Trophoblast cell (in vitro differentiated cells and primary cell): ENCODE measurements around the gene CORO6.
"Not testable (repeated sequence)": the region's sequence is repeated elsewhere in the genome, so short reads cannot be mapped to it uniquely, and the experiment has no call there.

Experiments used
- DNase-seq, 2 donors: peaks; one replicate each; pipeline ENCODE4 v3.0.0-alpha.2; 2016
- H2AFZ ChIP-seq: 2 replicates; pipeline ENCODE4 v1.6.1; 2013; ENCODE audit warnings: low read length, moderate library complexity, mild to moderate bottlenecking; ENCODE audit not compliant: insufficient read depth, poor library complexity
- H2AK5ac ChIP-seq: 2 replicates; pipeline ENCODE4 v1.6.1; 2013; ENCODE audit warnings: mild to moderate bottlenecking, low read length
- H2BK120ac ChIP-seq: 2 replicates; pipeline ENCODE4 v1.6.1; 2013; ENCODE audit warnings: low read length, mild to moderate bottlenecking, moderate library complexity; ENCODE audit not compliant: insufficient read depth, poor library complexity
- H2BK12ac ChIP-seq: 2 replicates; pipeline ENCODE4 v1.6.1; 2013; ENCODE audit warnings: mild to moderate bottlenecking, low read length, moderate library complexity
- H2BK5ac ChIP-seq: 2 replicates; pipeline ENCODE4 v1.6.1; 2013; ENCODE audit warnings: low read length, low read depth, moderate library complexity, mild to moderate bottlenecking; ENCODE audit not compliant: poor library complexity
- H3K14ac ChIP-seq: 2 replicates; pipeline ENCODE4 v1.6.1; 2013; ENCODE audit warnings: mild to moderate bottlenecking, low read length
- H3K18ac ChIP-seq: 2 replicates; pipeline ENCODE4 v1.6.1; 2013; ENCODE audit warnings: mild to moderate bottlenecking, low read length
- H3K23ac ChIP-seq: 2 replicates; pipeline ENCODE4 v1.6.1; 2013; ENCODE audit warnings: low read length
- H3K27ac ChIP-seq: 2 replicates; pipeline ENCODE4 v1.5.1; 2013; ENCODE audit warnings: low read depth, mild to moderate bottlenecking, inconsistent platforms, low read length, moderate library complexity
- H3K27me3 ChIP-seq: 2 replicates; pipeline ENCODE4 v1.6.1; 2013; ENCODE audit warnings: inconsistent platforms, mild to moderate bottlenecking, low read length, moderate library complexity; ENCODE audit not compliant: insufficient read depth
- H3K36me3 ChIP-seq, 2 experiments: 1 replicate in 1 of 2; 2 replicates in 1 of 2; pipeline ENCODE4 v1.6.1; 2013; ENCODE audit warnings: low read length in 2 of 2, mild to moderate bottlenecking in 2 of 2, moderate library complexity in 1 of 2; ENCODE audit not compliant: insufficient read depth in 2 of 2, control insufficient read depth in 1 of 2
- H3K4ac ChIP-seq: 2 replicates; pipeline ENCODE4 v1.6.1; 2013; ENCODE audit warnings: low read depth, mild to moderate bottlenecking, low read length, moderate library complexity
- H3K4me1 ChIP-seq, 2 experiments: 1 replicate in 1 of 2; 2 replicates in 1 of 2; pipeline ENCODE4 v1.6.1; 2013; ENCODE audit warnings: low read length in 2 of 2, mild to moderate bottlenecking in 2 of 2, moderate library complexity in 1 of 2; ENCODE audit not compliant: insufficient read depth in 2 of 2, control insufficient read depth in 1 of 2
- H3K4me2 ChIP-seq: 2 replicates; pipeline ENCODE4 v1.6.1; 2013; ENCODE audit warnings: inconsistent platforms, mild to moderate bottlenecking, low read length, moderate library complexity
- H3K4me3 ChIP-seq: 2 replicates; pipeline ENCODE4 v1.5.1; 2013; ENCODE audit warnings: mild to moderate bottlenecking, low read depth, low read length, inconsistent platforms
- H3K79me1 ChIP-seq: one replicate; pipeline ENCODE4 v1.6.1; 2013; ENCODE audit warnings: low read length
- H3K79me2 ChIP-seq: 2 replicates; pipeline ENCODE4 v1.6.1; 2013; ENCODE audit warnings: low read length, mild to moderate bottlenecking; ENCODE audit not compliant: control insufficient read depth, insufficient read depth, poor library complexity
- H3K9ac ChIP-seq: 2 replicates; pipeline ENCODE4 v1.6.1; 2013; ENCODE audit warnings: mild to moderate bottlenecking, low read length
- H3K9me3 ChIP-seq: 2 replicates; pipeline ENCODE4 v1.6.1; 2013; ENCODE audit warnings: low read depth, mild to moderate bottlenecking, control low read depth, inconsistent platforms, low read length; ENCODE audit not compliant: insufficient read depth
- H4K12ac ChIP-seq: 2 replicates; pipeline ENCODE4 v1.6.1; 2013; ENCODE audit warnings: low read depth, mild to moderate bottlenecking, low read length, moderate library complexity
- H4K8ac ChIP-seq: 2 replicates; pipeline ENCODE4 v1.6.1; 2013; ENCODE audit warnings: low read depth, mild to moderate bottlenecking, low read length, moderate library complexity
- H4K91ac ChIP-seq: one replicate; pipeline ENCODE4 v1.6.1; 2013; ENCODE audit warnings: low read depth, mild to moderate bottlenecking, low read length, moderate library complexity
- WGBS: extraction: QIAGEN DNeasy Blood & Tissue Kit; methylation state at CpG from one replicate; pipeline ENCODE4 v1.1.7; 2013; ENCODE audit warnings: missing lambda C conversion rate; ENCODE audit not compliant: insufficient read length, insufficient coverage; ENCODE audit errors: extremely low coverage; 5-methylcytosine and 5-hydroxymethylcytosine counted together

CORO6 gene

GRCh38 chr17:29651913-29652312, 29.2 kb upstream of the CORO6 start:
- not testable (repeated sequence) for H3K79me2 ChIP-seq
- no CpG with 5 or more reads among the region's 7 CpGs for WGBS

GRCh38 chr17:29650396-29650795, 27.7 kb upstream of the CORO6 start:
- Histone ChIP-seq H3K79me1 (no peaks in the 10 kb centered on the region), H2BK12ac (no peak overlapping the region), H2AK5ac (no peak overlapping the region), H4K91ac (no peak overlapping the region), H3K14ac (no peak overlapping the region), H4K12ac (no peak overlapping the region), H3K27ac (no peak overlapping the region), H4K8ac (no peak overlapping the region), H2BK120ac (no peak overlapping the region), H3K27me3 (no peaks in the 10 kb centered on the region), H3K36me3 (peaks cover 9 to 10% of the 10 kb centered on the region in 2 experiments), H3K23ac (no peak overlapping the region), H3K9ac (no peak overlapping the region), H2BK5ac (no peak overlapping the region), H3K18ac (no peak overlapping the region), H3K79me2 (no peaks in the 10 kb centered on the region), H3K4ac (no peak overlapping the region), H3K9me3 (no peaks in the 10 kb centered on the region), H2AFZ (no peak overlapping the region), H3K4me3 (no peak overlapping the region), H3K4me2 (no peak overlapping the region), H3K4me1 (no peaks in the 10 kb centered on the region)
- no CpG with 5 or more reads among the region's 4 CpGs for WGBS
- DNase-seq: no peak

More at GRCh38 chr17:29651913-29652312, 29.2 kb upstream of the CORO6 start:
- not testable (repeated sequence) for H3K23ac ChIP-seq, H2AFZ ChIP-seq, H3K4me1 ChIP-seq, H3K4me2 ChIP-seq, H3K9me3 ChIP-seq, H4K91ac ChIP-seq, H4K12ac ChIP-seq, H2BK120ac ChIP-seq, H3K27me3 ChIP-seq, H3K4ac ChIP-seq, H3K4me3 ChIP-seq, H3K27ac ChIP-seq, H2BK12ac ChIP-seq, H3K79me1 ChIP-seq, DNase-seq, H2AK5ac ChIP-seq, H4K8ac ChIP-seq, H3K14ac ChIP-seq, H2BK5ac ChIP-seq, H3K9ac ChIP-seq, H3K18ac ChIP-seq
- peaks cover 10 to 13% of the 10 kb centered on the region in 2 experiments for H3K36me3 ChIP-seq

GRCh38 chr17:29649359-29649758, 26.6 kb upstream of the CORO6 start:
- Histone ChIP-seq H3K27ac (no peak overlapping the region), H3K4me1 (peaks cover 0 to under 1% of the 10 kb centered on the region in 2 experiments), H4K12ac (no peak overlapping the region), H4K8ac (no peak overlapping the region), H3K79me2 (no peaks in the 10 kb centered on the region), H2AFZ (no peak overlapping the region), H3K23ac (no peak overlapping the region), H3K4me2 (no peak overlapping the region), H3K9ac (no peak overlapping the region), H3K4ac (no peak overlapping the region), H2BK120ac (no peak overlapping the region), H2AK5ac (no peak overlapping the region), H3K9me3 (no peaks in the 10 kb centered on the region), H3K79me1 (no peaks in the 10 kb centered on the region), H3K18ac (no peak overlapping the region), H3K4me3 (no peak overlapping the region), H2BK12ac (no peak overlapping the region), H2BK5ac (no peak overlapping the region), H4K91ac (no peak overlapping the region), H3K36me3 (peaks cover 7 to 12% of the 10 kb centered on the region in 2 experiments), H3K27me3 (no peaks in the 10 kb centered on the region), H3K14ac (no peak overlapping the region)
- no peak for DNase-seq
- WGBS: no CpG with 5 or more reads among the region's 5 CpGs

- Histone ChIP-seq H4K12ac (no peak overlapping the region), H3K14ac (no peak overlapping the region), H3K79me2 (no peaks in the 10 kb centered on the region), H3K27me3 (no peaks in the 10 kb centered on the region), H3K79me1 (peaks cover 2% of the 10 kb centered on the region), H3K4me1 (peaks cover 3 to 5% of the 10 kb centered on the region in 2 experiments), H3K18ac (no peak overlapping the region), H3K4me3 (no peak overlapping the region), H3K27ac (no peak overlapping the region), H4K91ac (no peak overlapping the region), H2BK5ac (no peak overlapping the region), H3K36me3 (peaks cover 7 to 12% of the 10 kb centered on the region in 2 experiments), H3K9me3 (no peaks in the 10 kb centered on the region), H4K8ac (no peak overlapping the region), H2BK12ac (no peak overlapping the region), H3K23ac (no peak overlapping the region), H2AFZ (no peak overlapping the region), H2BK120ac (no peak overlapping the region), H2AK5ac (no peak overlapping the region), H3K4me2 (no peak overlapping the region), H3K9ac (no peak overlapping the region), H3K4ac (no peak overlapping the region)
- DNase-seq: peak; percentile 50 to 54
- WGBS: no CpG with 5 or more reads among the region's 5 CpGs
Observed at GRCh38 chr17:29648005-29648404, 25.3 kb upstream of the CORO6 start.
